DND-41 (cell line): ENCODE measurements around the gene RADIL.

ENCODE experiments used
- CTCF ChIP-seq: IDR thresholded peaks from 2 replicates; pipeline ENCODE4 v1.5.1; 2012; ENCODE audit warnings: borderline replicate concordance, low read length, moderate library complexity, mild to moderate bottlenecking; ENCODE audit not compliant: poor library complexity, severe bottlenecking; ENCODE audit errors: extremely low read depth
- EZH2 ChIP-seq: IDR thresholded peaks from 3 replicates; pipeline ENCODE4 v1.6.1; 2012; ENCODE audit warnings: borderline replicate concordance, low read depth, mild to moderate bottlenecking, moderate library complexity, low read length, inconsistent platforms; ENCODE audit not compliant: severe bottlenecking

- TF ChIP-seq CTCF (no peak), EZH2 (no peak)
These were observed 4.0 kb downstream of the RADIL start for GRCh38 chr7:4879396-4880081.
